CD14-positive monocyte (primary cell): Measurements from ENCODE around the gene ARHGEF3. TPM values are rescaled to one million over a fixed set of nuclear protein-coding genes. Genes with fewer than 3 reads are reported as not detected.

Experiments used
- DNase-seq, 3 donors: peaks; one replicate each; pipeline ENCODE4 v3.0.0-alpha.2; 2011 to 2022
- H2AFZ ChIP-seq: 2 replicates; pipeline ENCODE4 v1.6.0; 2012; ENCODE audit warnings: mild to moderate bottlenecking, low read depth, low read length, inconsistent platforms; ENCODE audit not compliant: insufficient read depth, poor library complexity, severe bottlenecking
- H3K27ac ChIP-seq, 2 donors: 1 replicate in 1 of 2; 2 replicates in 1 of 2; pipeline ENCODE4 v1.5.1; 2012 to 2013; ENCODE audit warnings: low read length in 2 of 2, control low read depth in 1 of 2, inconsistent platforms in 1 of 2, low read depth in 1 of 2, mild to moderate bottlenecking in 1 of 2
- H3K27me3 ChIP-seq, 2 donors: one replicate each; pipeline versions ENCODE4 v1.6.0 to v1.6.1; 2011 to 2013; ENCODE audit warnings: low read length in 2 of 2; ENCODE audit not compliant: control insufficient read depth in 2 of 2, insufficient read depth in 2 of 2
- H3K36me3 ChIP-seq, 2 donors: replicated peaks in 1 of 2; 1 replicate in 1 of 2; 2 replicates in 1 of 2; pipeline versions ENCODE4 v1.5.1 to v1.6.1; 2012 to 2013; ENCODE audit warnings: low read length in 2 of 2, control low read depth in 1 of 2, inconsistent platforms in 1 of 2, mild to moderate bottlenecking in 1 of 2; ENCODE audit not compliant: insufficient read depth in 2 of 2, control insufficient read depth in 1 of 2
- H3K4me1 ChIP-seq, 2 donors: 1 replicate in 1 of 2; 2 replicates in 1 of 2; pipeline versions ENCODE4 v1.5.1 to v1.6.1; 2012 to 2013; ENCODE audit warnings: low read length in 2 of 2, control low read depth in 1 of 2, inconsistent platforms in 1 of 2, mild to moderate bottlenecking in 1 of 2, moderate library complexity in 1 of 2; ENCODE audit not compliant: insufficient read depth in 2 of 2, control insufficient read depth in 1 of 2
- H3K4me2 ChIP-seq: replicated peaks from 2 replicates; pipeline ENCODE3; 2012; ENCODE audit warnings: low read length, moderate library complexity, mild to moderate bottlenecking; ENCODE audit not compliant: poor library complexity, severe bottlenecking; ENCODE audit errors: extremely low read depth
- H3K4me3 ChIP-seq, 3 experiments: fragments of 200-600 bp in 1 of 3; sonication (generic) in 1 of 3; replicated peaks in 1 of 3; 1 replicate in 2 of 3; 2 replicates in 1 of 3; pipeline ENCODE4 v1.5.1; 2011 to 2013; ENCODE audit warnings: low read length in 3 of 3, mild to moderate bottlenecking in 3 of 3, control low read depth in 2 of 3, low read depth in 2 of 3, inconsistent platforms in 1 of 3, moderate library complexity in 1 of 3
- H3K79me2 ChIP-seq: 2 replicates; pipeline ENCODE4 v1.6.0; 2012; ENCODE audit warnings: mild to moderate bottlenecking, control low read depth, inconsistent platforms, low read length, moderate library complexity; ENCODE audit not compliant: insufficient read depth
- H3K9ac ChIP-seq: 2 replicates; pipeline ENCODE4 v1.6.0; 2017; ENCODE audit warnings: low read length, mild to moderate bottlenecking; ENCODE audit not compliant: insufficient read depth, poor library complexity, severe bottlenecking
- H3K9me3 ChIP-seq, 2 donors: replicated peaks in 1 of 2; 1 replicate in 1 of 2; 2 replicates in 1 of 2; pipeline versions ENCODE4 v1.5.1 to v1.6.1; 2012 to 2013; ENCODE audit warnings: low read length in 2 of 2, control low read depth in 1 of 2; ENCODE audit not compliant: control insufficient read depth in 1 of 2, insufficient read depth in 1 of 2
- H4K20me1 ChIP-seq: 2 replicates; pipeline ENCODE4 v1.6.0; 2012; ENCODE audit warnings: mild to moderate bottlenecking, low read length, control low read depth, moderate library complexity; ENCODE audit not compliant: insufficient read depth
- H3K27ac Mint-ChIP-seq, 7 donors: one replicate each; pipeline ENCODE4 v1.8.0; 2020; ENCODE audit warnings: mild to moderate bottlenecking in 7 of 7, mixed read lengths in 7 of 7, moderate library complexity in 6 of 7, inconsistent platforms in 2 of 7
- H3K27me3 Mint-ChIP-seq, 3 donors: one replicate each; pipeline ENCODE4 v1.8.0; 2021 to 2022; ENCODE audit warnings: low read depth in 3 of 3, mild to moderate bottlenecking in 3 of 3, mixed read lengths in 3 of 3, moderate library complexity in 3 of 3, inconsistent platforms in 1 of 3
- H3K36me3 Mint-ChIP-seq, 2 donors: one replicate each; pipeline ENCODE4 v1.8.0; 2020; ENCODE audit warnings: mixed read lengths in 2 of 2, inconsistent platforms in 1 of 2, mild to moderate bottlenecking in 1 of 2
- H3K4me1 Mint-ChIP-seq: one replicate; pipeline ENCODE4 v1.8.0; 2020; ENCODE audit warnings: mild to moderate bottlenecking, mixed read lengths
- H3K4me3 Mint-ChIP-seq, 2 donors: one replicate each; pipeline ENCODE4 v1.8.0; 2020; ENCODE audit warnings: mild to moderate bottlenecking in 2 of 2, mixed read lengths in 2 of 2, moderate library complexity in 1 of 2
- H3K9me3 Mint-ChIP-seq, 7 donors: one replicate each; pipeline ENCODE4 v1.8.0; 2020 to 2022; ENCODE audit warnings: mixed read lengths in 7 of 7, mild to moderate bottlenecking in 6 of 7, moderate library complexity in 6 of 7, inconsistent platforms in 2 of 7
- WGBS: methylation state at CpG from one replicate; pipeline ENCODE4 v1.1.5; 2013; ENCODE audit warnings: missing lambda C conversion rate; ENCODE audit not compliant: insufficient coverage; 5-methylcytosine and 5-hydroxymethylcytosine counted together
- intact Hi-C, 2 donors: fragments of 100-400 bp; cut with micrococcal nuclease; formaldehyde crosslinking; loops; one replicate each; pipeline versions ENCODE4 v1.15.0 to v1.15.1; 2023
- polyA plus RNA-seq, 3 donors: library from polyadenylated mRNA; depleted of rRNA in 1 of 3; unstranded in 2 of 3; stranded (reverse) in 1 of 3; fragments of 300-500 nt in 2 of 3; fragments of >200 nt in 1 of 3; fragmentation: Illumina TruSeq in 2 of 3; gene quantifications; 1 replicate in 2 of 3; 2 replicates in 1 of 3; pipeline ENCODE4 v1.2.3, GENCODE V29; 2012 to 2021
- TF ChIP-seq, protein P1 (sequence below): fragments of 200-600 bp; IDR thresholded peaks from one replicate; pipeline ENCODE4 v1.8.0; 2022; ENCODE audit warnings: antibody characterized with exemption, mild to moderate bottlenecking

ARHGEF3 gene
- polyA plus RNA-seq, 3 donors = 22.6 to 29.5 (median 26.5) TPM

DNA sequence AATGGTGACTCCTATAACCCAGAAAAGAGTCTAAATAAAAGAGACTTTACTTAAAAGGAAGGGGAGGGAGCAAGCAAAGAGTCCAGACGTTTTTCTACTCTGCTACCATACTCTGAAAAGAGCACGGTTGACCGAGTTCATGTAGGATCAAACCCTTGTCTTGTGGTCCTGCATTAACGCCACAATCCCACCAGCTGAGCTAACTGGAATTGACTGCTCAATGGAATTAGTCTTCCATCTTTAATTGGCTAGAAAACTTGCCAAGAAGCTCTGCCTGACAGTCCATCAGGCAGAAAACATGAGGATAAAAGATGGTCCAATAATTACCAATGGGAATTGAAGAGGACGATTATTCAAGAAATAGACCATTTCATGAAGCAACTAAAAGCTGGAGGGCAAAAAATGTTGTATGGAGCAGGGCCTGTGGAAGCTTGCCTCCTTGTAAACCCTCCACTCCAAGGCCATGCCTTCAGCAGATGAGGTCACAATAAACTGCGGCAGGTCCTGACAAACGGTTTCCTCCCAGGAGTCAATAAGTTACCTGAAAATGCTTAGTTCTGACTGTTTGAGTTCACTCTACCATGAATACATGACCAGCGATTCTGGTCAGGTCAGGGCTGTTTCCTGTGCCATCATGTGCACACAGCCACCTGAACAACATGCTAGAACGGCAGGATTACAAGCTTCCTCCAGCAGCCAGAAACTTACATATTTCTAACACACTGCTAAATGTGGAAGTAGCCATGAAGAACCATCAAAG, 35.6 kb upstream of the ARHGEF3 start:
- H3K4me3 ChIP-seq = no peak overlapping the region
- Mint-ChIP-seq H3K4me1 (peaks cover 26% of the 10 kb centered on the region), H3K27ac (peak overlapping the region in 1 of 7 donors; percentile 63), H3K9me3 (no peaks in the 10 kb centered on the region), H3K36me3 (peaks cover 0 to 3% of the 10 kb centered on the region in 2 donors), H3K4me3 (no peak overlapping the region), H3K27me3 (peaks cover 0 to 7% (median 3%) of the 10 kb centered on the region in 3 donors)
- no peaks in the 10 kb centered on the region for H3K9me3 ChIP-seq
- H3K27ac ChIP-seq = no peak overlapping the region
- H3K36me3 ChIP-seq = no peaks in the 10 kb centered on the region
- DNase-seq = no peak
- no peak overlapping the region for H2AFZ ChIP-seq
- intact Hi-C loops = no loop called here
- no peak overlapping the region for H3K9ac ChIP-seq
- H3K4me1 ChIP-seq = peaks cover 13 to 14% of the 10 kb centered on the region in 2 donors
- H3K27me3 ChIP-seq = no peaks in the 10 kb centered on the region
- WGBS = 71% methylated on average over 6 of the region's 9 CpGs
- no peaks in the 10 kb centered on the region for H3K79me2 ChIP-seq
- no peaks in the 10 kb centered on the region for H4K20me1 ChIP-seq
- TF ChIP-seq, protein P1, sequence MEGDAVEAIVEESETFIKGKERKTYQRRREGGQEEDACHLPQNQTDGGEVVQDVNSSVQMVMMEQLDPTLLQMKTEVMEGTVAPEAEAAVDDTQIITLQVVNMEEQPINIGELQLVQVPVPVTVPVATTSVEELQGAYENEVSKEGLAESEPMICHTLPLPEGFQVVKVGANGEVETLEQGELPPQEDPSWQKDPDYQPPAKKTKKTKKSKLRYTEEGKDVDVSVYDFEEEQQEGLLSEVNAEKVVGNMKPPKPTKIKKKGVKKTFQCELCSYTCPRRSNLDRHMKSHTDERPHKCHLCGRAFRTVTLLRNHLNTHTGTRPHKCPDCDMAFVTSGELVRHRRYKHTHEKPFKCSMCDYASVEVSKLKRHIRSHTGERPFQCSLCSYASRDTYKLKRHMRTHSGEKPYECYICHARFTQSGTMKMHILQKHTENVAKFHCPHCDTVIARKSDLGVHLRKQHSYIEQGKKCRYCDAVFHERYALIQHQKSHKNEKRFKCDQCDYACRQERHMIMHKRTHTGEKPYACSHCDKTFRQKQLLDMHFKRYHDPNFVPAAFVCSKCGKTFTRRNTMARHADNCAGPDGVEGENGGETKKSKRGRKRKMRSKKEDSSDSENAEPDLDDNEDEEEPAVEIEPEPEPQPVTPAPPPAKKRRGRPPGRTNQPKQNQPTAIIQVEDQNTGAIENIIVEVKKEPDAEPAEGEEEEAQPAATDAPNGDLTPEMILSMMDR = no peak
- no peak overlapping the region for H3K4me2 ChIP-seq

DNA sequence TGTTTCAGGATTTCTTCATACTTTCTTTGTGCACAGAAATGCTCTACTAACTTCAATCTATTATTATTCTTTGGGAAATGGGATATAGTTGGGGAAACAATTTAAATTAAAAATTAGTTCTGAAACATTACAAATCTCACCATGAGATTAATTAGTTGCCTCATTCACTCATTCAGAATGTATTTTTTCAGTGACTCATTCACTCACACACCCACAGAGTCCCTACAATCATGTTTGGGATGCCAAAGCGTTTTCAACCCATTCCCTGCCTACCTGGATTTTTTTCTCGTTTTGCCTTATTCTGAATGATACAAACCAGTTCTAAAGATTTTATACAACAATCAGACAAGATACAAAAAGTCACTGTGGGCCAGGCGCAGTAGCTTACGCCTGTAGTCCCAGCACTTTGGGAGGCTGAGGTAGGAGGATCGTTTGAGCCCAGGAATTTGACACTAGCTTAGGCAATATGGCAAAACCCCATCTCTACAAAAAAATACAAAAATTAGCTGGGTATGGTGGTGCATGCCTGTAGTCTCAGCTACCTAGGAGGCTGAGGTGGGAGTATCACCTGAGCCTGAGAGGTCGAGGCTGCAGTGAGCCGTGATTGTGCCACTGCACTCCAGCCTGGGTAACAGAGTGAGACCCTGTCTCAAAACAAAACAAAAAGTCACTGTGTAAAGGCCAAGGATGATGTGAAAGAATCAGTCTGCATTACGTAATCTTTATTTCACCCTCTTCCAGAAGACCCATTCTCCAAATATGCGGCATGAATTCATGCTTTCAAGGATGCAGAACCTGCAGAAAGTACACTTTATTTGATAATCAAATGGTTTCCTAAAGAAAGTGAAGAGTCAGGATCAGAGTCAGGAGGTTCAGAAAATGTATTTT, 34.8 kb upstream of the ARHGEF3 start:
- Histone ChIP-seq H3K36me3 (no peaks in the 10 kb centered on the region), H3K27ac (no peak overlapping the region), H3K79me2 (no peaks in the 10 kb centered on the region), H2AFZ (no peak overlapping the region), H3K4me1 (peaks cover 13 to 14% of the 10 kb centered on the region in 2 donors), H3K4me2 (no peak overlapping the region), H3K9ac (no peak overlapping the region), H3K27me3 (no peaks in the 10 kb centered on the region), H3K4me3 (no peak overlapping the region), H3K9me3 (no peaks in the 10 kb centered on the region), H4K20me1 (no peaks in the 10 kb centered on the region)
- WGBS = 100% methylated on average over 1 of the region's 9 CpGs
- TF ChIP-seq, protein P1 = no peak
- Mint-ChIP-seq H3K27me3 (peaks cover 2 to 9% (median 6%) of the 10 kb centered on the region in 3 donors), H3K4me1 (peaks cover 28% of the 10 kb centered on the region), H3K36me3 (peaks cover 0 to 6% of the 10 kb centered on the region in 2 donors), H3K27ac (peak overlapping the region in 1 of 7 donors; percentile 8), H3K9me3 (no peaks in the 10 kb centered on the region), H3K4me3 (no peak overlapping the region)
- no peak for DNase-seq
- intact Hi-C loops = no loop called here
